Neuronal stem cell (in vitro differentiated cells): ENCODE measurements around the gene WDR46. TPM values are rescaled to one million over a fixed set of nuclear protein-coding genes. Genes with fewer than 3 reads are reported as not detected.

Source experiments
- DNase-seq: peaks from one replicate; pipeline ENCODE4 v3.0.0-alpha.2; 2013; ENCODE audit warnings: low spot score
- H2AFZ ChIP-seq: one replicate; pipeline ENCODE4 v1.6.1; 2013; ENCODE audit warnings: mild to moderate bottlenecking, low read length, inconsistent platforms
- H2AK5ac ChIP-seq: 2 replicates; pipeline ENCODE4 v1.6.1; 2013; ENCODE audit warnings: low read depth, mild to moderate bottlenecking, inconsistent platforms, low read length, moderate library complexity, mixed read lengths
- H2BK120ac ChIP-seq: 2 replicates; pipeline ENCODE4 v1.6.1; 2013; ENCODE audit warnings: low read depth, mild to moderate bottlenecking, inconsistent platforms, low read length, moderate library complexity, mixed read lengths
- H2BK12ac ChIP-seq: one replicate; pipeline ENCODE4 v1.6.1; 2013; ENCODE audit warnings: low read length, inconsistent platforms
- H2BK15ac ChIP-seq: 2 replicates; pipeline ENCODE4 v1.6.1; 2013; ENCODE audit warnings: mild to moderate bottlenecking, low read length, inconsistent platforms, mixed read lengths
- H2BK5ac ChIP-seq: one replicate; pipeline ENCODE4 v1.6.1; 2013; ENCODE audit warnings: inconsistent platforms, mild to moderate bottlenecking, low read length, moderate library complexity
- H3K14ac ChIP-seq: one replicate; pipeline ENCODE4 v1.6.1; 2013; ENCODE audit warnings: low read length, inconsistent platforms
- H3K18ac ChIP-seq: 2 replicates; pipeline ENCODE4 v1.6.1; 2013; ENCODE audit warnings: low read length, inconsistent platforms
- H3K23ac ChIP-seq: 2 replicates; pipeline ENCODE4 v1.6.1; 2013; ENCODE audit warnings: low read depth, mild to moderate bottlenecking, mixed read lengths, low read length, inconsistent platforms; ENCODE audit not compliant: poor library complexity
- H3K27ac ChIP-seq: replicated peaks from 3 replicates; pipeline ENCODE4 v1.5.1; 2013; ENCODE audit warnings: low read length, inconsistent platforms
- H3K27me3 ChIP-seq, 3 experiments: 2 replicates each; pipeline ENCODE4 v1.6.1; 2013; ENCODE audit warnings: low read length in 3 of 3, mild to moderate bottlenecking in 2 of 3, inconsistent platforms in 1 of 3, low read depth in 1 of 3, mixed read lengths in 1 of 3, moderate library complexity in 1 of 3; ENCODE audit not compliant: control insufficient read depth in 3 of 3, insufficient read depth in 3 of 3
- H3K36me3 ChIP-seq, 2 donors: replicated peaks in 1 of 2; 2 replicates each; pipeline ENCODE4 v1.6.1; 2013; ENCODE audit warnings: low read length in 2 of 2; ENCODE audit not compliant: control insufficient read depth in 2 of 2, insufficient read depth in 2 of 2
- H3K4ac ChIP-seq: 2 replicates; pipeline ENCODE4 v1.6.1; 2013; ENCODE audit warnings: inconsistent platforms, mild to moderate bottlenecking, low read length, moderate library complexity
- H3K4me1 ChIP-seq, 2 donors: 1 replicate in 1 of 2; 2 replicates in 1 of 2; pipeline ENCODE4 v1.6.1; 2013; ENCODE audit warnings: low read length in 2 of 2, low read depth in 1 of 2; ENCODE audit not compliant: control insufficient read depth in 2 of 2, insufficient read depth in 1 of 2
- H3K4me2 ChIP-seq: one replicate; pipeline ENCODE4 v1.6.1; 2013; ENCODE audit warnings: mild to moderate bottlenecking, low read length, inconsistent platforms; ENCODE audit not compliant: insufficient read depth, poor library complexity, severe bottlenecking
- H3K4me3 ChIP-seq, 2 donors: 2 replicates each; pipeline ENCODE4 v1.5.1; 2013; ENCODE audit warnings: low read length in 2 of 2, mild to moderate bottlenecking in 2 of 2, inconsistent platforms in 1 of 2, moderate library complexity in 1 of 2
- H3K79me1 ChIP-seq: one replicate; pipeline ENCODE4 v1.6.1; 2013; ENCODE audit warnings: low read depth, mild to moderate bottlenecking, inconsistent platforms, low read length, moderate library complexity
- H3K9ac ChIP-seq: one replicate; pipeline ENCODE4 v1.6.1; 2013; ENCODE audit warnings: mild to moderate bottlenecking, low read depth, low read length, inconsistent platforms; ENCODE audit not compliant: poor library complexity
- H3K9me3 ChIP-seq, 2 donors: replicated peaks in 1 of 2; 2 replicates each; pipeline versions ENCODE3 to v1.6.1; 2013; ENCODE audit warnings: low read length in 2 of 2, mild to moderate bottlenecking in 2 of 2, inconsistent platforms in 1 of 2, low read depth in 1 of 2, mixed read lengths in 1 of 2, moderate library complexity in 1 of 2; ENCODE audit not compliant: control insufficient read depth in 2 of 2, insufficient read depth in 1 of 2
- H4K8ac ChIP-seq: one replicate; pipeline ENCODE4 v1.6.1; 2013; ENCODE audit warnings: low read depth, mild to moderate bottlenecking, inconsistent platforms, low read length, moderate library complexity
- H4K91ac ChIP-seq: one replicate; pipeline ENCODE4 v1.6.1; 2013; ENCODE audit warnings: low read length, low read depth, mild to moderate bottlenecking, inconsistent platforms; ENCODE audit not compliant: poor library complexity
- WGBS, 2 donors: extraction: QIAGEN DNeasy Blood & Tissue Kit; methylation state at CpG; one replicate each; pipeline ENCODE4 v1.1.7; 2013; ENCODE audit warnings: missing lambda C conversion rate in 2 of 2, mixed read lengths in 1 of 2; ENCODE audit not compliant: insufficient read length in 2 of 2, insufficient replicate concordance in 1 of 2; ENCODE audit errors: extremely low coverage in 2 of 2; 5-methylcytosine and 5-hydroxymethylcytosine counted together
- polyA plus RNA-seq, 2 experiments: library from polyadenylated mRNA; stranded (reverse); fragments of 200-250 nt; gene quantifications; one replicate each; pipeline ENCODE4 v1.2.3, GENCODE V29; 2013

WDR46 gene
- 31.2 TPM for polyA plus RNA-seq (2013, experiment 1 of 2)
- polyA plus RNA-seq (2013, experiment 2 of 2): 30.9 TPM

GRCh38 chr6:33288921-33289783 is at the start of gene WDR46, which contains the start of gene PFDN6:
WDR46 (minus strand) TSS chr6:33289239; CDS start chr6:33289170, 69 bp downstream.
PFDN6 (plus strand) TSS chr6:33289601; CDS start chr6:33289857, 256 bp downstream.
- H3K27ac ChIP-seq: no peak within 1 kb of the TSS
- peak within 1 kb of the TSS; percentile 89 for H3K9ac ChIP-seq
- H3K4me2 ChIP-seq: peak within 1 kb of the TSS; percentile 95

GRCh38 chr6:33336495-33336894 is 47.5 kb upstream of the WDR46 start:
- peaks cover 0 to 2% (median 0%) of the 10 kb centered on the region in 3 experiments for H3K27me3 ChIP-seq
- WGBS, 2 donors: no CpG with 5 or more reads among the region's 3 CpGs

More at GRCh38 chr6:33288921-33289783, at the start of gene WDR46, which contains the start of gene PFDN6:
- H3K4me3 ChIP-seq: peak within 1 kb of the TSS; percentile 83 to 84
- peak within 1 kb of the TSS; percentile 97 for H2AFZ ChIP-seq
- no peak within 1 kb of the TSS for H2BK15ac ChIP-seq
- H3K79me1 ChIP-seq: peaks cover 5% of the 10 kb centered on the region
- H2AK5ac ChIP-seq: peak within 1 kb of the TSS; percentile 82
- peak within 1 kb of the TSS; percentile 34 for H3K23ac ChIP-seq
- H3K4me1 ChIP-seq: peaks cover 9 to 13% of the 10 kb centered on the region in 2 donors
- H3K27me3 ChIP-seq: no peaks in the 10 kb centered on the region
- peak; percentile 78 for DNase-seq
- no peak within 1 kb of the TSS for H3K14ac ChIP-seq
- peaks cover 27 to 72% of the 10 kb centered on the region in 2 donors for H3K36me3 ChIP-seq
- no peak within 1 kb of the TSS for H3K4ac ChIP-seq
- no CpG with 5 or more reads among the region's 43 CpGs for WGBS, 2 donors
- H3K9me3 ChIP-seq: no peaks in the 10 kb centered on the region
- H2BK12ac ChIP-seq: no peak within 1 kb of the TSS
- no peak within 1 kb of the TSS for H4K8ac ChIP-seq
- H2BK120ac ChIP-seq: peak within 1 kb of the TSS; percentile 9
- H4K91ac ChIP-seq: no peak within 1 kb of the TSS
- H2BK5ac ChIP-seq: no peak within 1 kb of the TSS
- H3K18ac ChIP-seq: no peak within 1 kb of the TSS

GRCh38 chr6:33335916-33336315 is 46.9 kb upstream of the WDR46 start:
- no peak for DNase-seq
- no peak overlapping the region for H3K23ac ChIP-seq
- no CpG with 5 or more reads among the region's 4 CpGs for WGBS, 2 donors
- no peak overlapping the region for H3K4me2 ChIP-seq
- no peak overlapping the region for H3K4me3 ChIP-seq
- no peaks in the 10 kb centered on the region for H3K9me3 ChIP-seq
- H2AFZ ChIP-seq: no peak overlapping the region
- H4K8ac ChIP-seq: no peak overlapping the region
- H3K36me3 ChIP-seq: no peaks in the 10 kb centered on the region
- H3K27ac ChIP-seq: no peak overlapping the region
- no peaks in the 10 kb centered on the region for H3K4me1 ChIP-seq
- H2BK5ac ChIP-seq: no peak overlapping the region
- H3K9ac ChIP-seq: no peak overlapping the region
- H3K14ac ChIP-seq: no peak overlapping the region
- H3K27me3 ChIP-seq: peaks cover 0 to 2% (median 0%) of the 10 kb centered on the region in 3 experiments
- H3K79me1 ChIP-seq: no peaks in the 10 kb centered on the region
- H2BK15ac ChIP-seq: no peak overlapping the region
- H2BK120ac ChIP-seq: no peak overlapping the region
- H3K4ac ChIP-seq: no peak overlapping the region
- no peak overlapping the region for H3K18ac ChIP-seq
- no peak overlapping the region for H2BK12ac ChIP-seq
- no peak overlapping the region for H4K91ac ChIP-seq
- no peak overlapping the region for H2AK5ac ChIP-seq

More at GRCh38 chr6:33336495-33336894, 47.5 kb upstream of the WDR46 start:
- H3K4me2 ChIP-seq: no peak overlapping the region
- no peak overlapping the region for H2BK15ac ChIP-seq
- H2BK12ac ChIP-seq: no peak overlapping the region
- no peak overlapping the region for H2AK5ac ChIP-seq
- no peak overlapping the region for H2BK120ac ChIP-seq
- H3K79me1 ChIP-seq: no peaks in the 10 kb centered on the region
- no peaks in the 10 kb centered on the region for H3K4me1 ChIP-seq
- no peak overlapping the region for H2AFZ ChIP-seq
- no peak overlapping the region for H3K4me3 ChIP-seq
- no peak overlapping the region for H4K8ac ChIP-seq
- H3K36me3 ChIP-seq: no peaks in the 10 kb centered on the region
- no peak overlapping the region for H3K23ac ChIP-seq
- no peaks in the 10 kb centered on the region for H3K9me3 ChIP-seq
- no peak overlapping the region for H2BK5ac ChIP-seq
- no peak overlapping the region for H3K18ac ChIP-seq
- no peak overlapping the region for H4K91ac ChIP-seq
- no peak overlapping the region for H3K14ac ChIP-seq
- H3K4ac ChIP-seq: no peak overlapping the region
- H3K27ac ChIP-seq: no peak overlapping the region
- no peak for DNase-seq
- no peak overlapping the region for H3K9ac ChIP-seq

- no peak overlapping the region for H2AFZ ChIP-seq
- H2BK120ac ChIP-seq: no peak overlapping the region
- no peaks in the 10 kb centered on the region for H3K9me3 ChIP-seq
- no peak overlapping the region for H4K8ac ChIP-seq
- peaks cover 0 to 5% (median 0%) of the 10 kb centered on the region in 3 experiments for H3K27me3 ChIP-seq
- no peak overlapping the region for H3K4ac ChIP-seq
- H3K4me1 ChIP-seq: no peaks in the 10 kb centered on the region
- H4K91ac ChIP-seq: no peak overlapping the region
- no peak overlapping the region for H2BK5ac ChIP-seq
- no peak overlapping the region for H2BK15ac ChIP-seq
- no peak overlapping the region for H3K23ac ChIP-seq
- no peaks in the 10 kb centered on the region for H3K36me3 ChIP-seq
- no peak overlapping the region for H3K18ac ChIP-seq
- H3K9ac ChIP-seq: no peak overlapping the region
- no peak overlapping the region for H3K4me3 ChIP-seq
- no peak overlapping the region for H3K4me2 ChIP-seq
- no peak overlapping the region for H2BK12ac ChIP-seq
- H3K27ac ChIP-seq: no peak overlapping the region
- no peaks in the 10 kb centered on the region for H3K79me1 ChIP-seq
- no peak overlapping the region for H3K14ac ChIP-seq
- no peak for DNase-seq
- WGBS, 2 donors: no CpG with 5 or more reads among the region's 4 CpGs
- no peak overlapping the region for H2AK5ac ChIP-seq
Measured at GRCh38 chr6:33333666-33334065, 44.6 kb upstream of the WDR46 start.
